Fibroblast of pulmonary artery (primary cell): Measurements from ENCODE around the gene FHIT.
A peak's percentile ranks its signal among the peaks of the same experiment; 100 is the strongest.

Experiments
- DNase-seq: peaks from one replicate; pipeline ENCODE4 v3.0.0-alpha.2; 2010; ENCODE audit warnings: low read depth
- H3K4me3 ChIP-seq: replicated peaks from 2 replicates; pipeline ENCODE4 v1.5.1; 2011; ENCODE audit warnings: low read depth, mild to moderate bottlenecking, control low read depth, low read length, moderate library complexity
- TF ChIP-seq, protein P1 (sequence below): IDR thresholded peaks from 2 replicates; pipeline ENCODE4 v1.5.1; 2011; ENCODE audit warnings: mild to moderate bottlenecking, control low read depth, low read length, inconsistent platforms; ENCODE audit errors: missing control alignments

Gene FHIT

DNA sequence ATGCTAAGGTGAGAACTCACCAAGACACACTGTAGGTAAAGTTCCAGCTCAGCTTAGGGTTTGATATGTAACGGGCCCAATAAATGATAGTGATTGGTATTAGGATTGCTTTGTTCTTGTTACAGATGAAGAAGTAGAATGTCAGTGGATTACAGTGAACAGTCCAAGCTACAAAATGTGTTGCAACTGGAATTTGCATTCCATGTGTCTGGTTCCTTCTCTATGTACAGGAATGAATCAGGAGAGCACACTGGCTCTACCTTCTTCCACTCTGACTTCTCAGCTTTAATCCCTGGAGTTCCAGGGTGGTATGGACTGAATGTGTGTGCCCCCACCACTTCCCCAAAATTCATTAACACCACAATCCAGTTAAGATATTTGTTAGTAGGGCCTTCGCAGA, 1471.0 kb downstream of the FHIT start:
- DNase-seq, result no peak
- H3K4me3 ChIP-seq, result no peak overlapping the region
- TF ChIP-seq, protein P1, sequence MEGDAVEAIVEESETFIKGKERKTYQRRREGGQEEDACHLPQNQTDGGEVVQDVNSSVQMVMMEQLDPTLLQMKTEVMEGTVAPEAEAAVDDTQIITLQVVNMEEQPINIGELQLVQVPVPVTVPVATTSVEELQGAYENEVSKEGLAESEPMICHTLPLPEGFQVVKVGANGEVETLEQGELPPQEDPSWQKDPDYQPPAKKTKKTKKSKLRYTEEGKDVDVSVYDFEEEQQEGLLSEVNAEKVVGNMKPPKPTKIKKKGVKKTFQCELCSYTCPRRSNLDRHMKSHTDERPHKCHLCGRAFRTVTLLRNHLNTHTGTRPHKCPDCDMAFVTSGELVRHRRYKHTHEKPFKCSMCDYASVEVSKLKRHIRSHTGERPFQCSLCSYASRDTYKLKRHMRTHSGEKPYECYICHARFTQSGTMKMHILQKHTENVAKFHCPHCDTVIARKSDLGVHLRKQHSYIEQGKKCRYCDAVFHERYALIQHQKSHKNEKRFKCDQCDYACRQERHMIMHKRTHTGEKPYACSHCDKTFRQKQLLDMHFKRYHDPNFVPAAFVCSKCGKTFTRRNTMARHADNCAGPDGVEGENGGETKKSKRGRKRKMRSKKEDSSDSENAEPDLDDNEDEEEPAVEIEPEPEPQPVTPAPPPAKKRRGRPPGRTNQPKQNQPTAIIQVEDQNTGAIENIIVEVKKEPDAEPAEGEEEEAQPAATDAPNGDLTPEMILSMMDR, result no peak

DNA sequence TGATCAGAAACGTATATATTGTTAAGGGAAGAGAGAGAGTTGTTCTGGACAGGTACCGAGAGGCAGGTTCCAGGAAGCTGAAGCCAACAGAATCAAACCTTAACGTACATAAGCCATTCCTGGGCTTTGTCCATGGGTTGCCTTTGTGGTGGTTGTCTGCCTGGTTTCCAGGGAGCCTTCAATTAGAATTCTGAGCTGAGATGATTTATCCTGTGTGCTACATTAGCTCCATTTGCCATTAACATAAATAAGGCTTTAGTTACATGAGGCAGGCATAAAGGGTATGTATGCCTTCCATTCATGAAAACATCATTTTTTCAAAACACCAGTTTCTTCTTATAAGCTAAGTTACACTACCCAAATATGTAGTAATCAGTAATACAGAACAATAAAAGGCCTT, 1472.0 kb downstream of the FHIT start:
- H3K4me3 ChIP-seq, result no peak overlapping the region
- TF ChIP-seq, protein P1, result no peak
- no peak for DNase-seq

DNA sequence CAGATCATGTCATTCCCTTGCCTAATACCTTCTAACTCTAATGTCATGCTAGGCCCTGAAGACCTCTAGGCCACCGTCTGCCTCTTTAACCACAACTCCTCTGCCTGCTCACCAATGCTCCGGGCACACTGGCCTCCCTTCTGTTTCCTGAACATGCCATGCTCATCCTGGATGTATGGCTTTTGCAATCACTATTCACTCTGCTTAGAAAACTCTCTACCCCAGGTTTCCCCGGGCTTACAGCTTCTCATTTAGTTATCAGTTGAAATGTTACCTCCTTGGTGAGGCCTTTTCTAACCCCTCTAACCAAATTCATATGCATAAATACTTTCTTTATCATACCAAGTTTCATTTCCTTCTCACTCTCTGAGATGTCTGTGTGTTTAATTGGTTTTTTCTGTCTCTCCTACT, 1473.6 kb downstream of the FHIT start:
- H3K4me3 ChIP-seq, result no peak overlapping the region
- no peak for DNase-seq
- TF ChIP-seq, protein P1, result no peak

DNA sequence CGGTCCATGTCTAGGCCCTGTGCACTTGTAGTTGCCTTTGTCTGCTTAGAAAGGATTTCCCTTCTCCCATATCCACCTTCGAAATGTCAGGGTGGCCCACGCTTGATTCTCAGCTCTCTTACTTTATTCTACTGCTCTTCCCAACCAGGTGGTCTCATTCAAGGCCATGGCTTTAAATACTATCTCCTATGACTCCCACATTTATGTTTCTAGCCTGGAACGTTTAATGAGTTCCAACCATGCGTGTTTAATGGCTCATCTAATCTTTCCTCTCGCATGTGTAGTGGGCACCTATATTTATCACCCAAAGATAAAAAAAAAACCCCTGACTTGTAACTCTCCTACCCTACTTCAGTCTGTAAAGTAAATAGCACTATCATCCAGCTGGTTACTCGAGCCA, 1474.2 kb downstream of the FHIT start:
- no peak for DNase-seq
- TF ChIP-seq, protein P1, result no peak
- no peak overlapping the region for H3K4me3 ChIP-seq

DNA sequence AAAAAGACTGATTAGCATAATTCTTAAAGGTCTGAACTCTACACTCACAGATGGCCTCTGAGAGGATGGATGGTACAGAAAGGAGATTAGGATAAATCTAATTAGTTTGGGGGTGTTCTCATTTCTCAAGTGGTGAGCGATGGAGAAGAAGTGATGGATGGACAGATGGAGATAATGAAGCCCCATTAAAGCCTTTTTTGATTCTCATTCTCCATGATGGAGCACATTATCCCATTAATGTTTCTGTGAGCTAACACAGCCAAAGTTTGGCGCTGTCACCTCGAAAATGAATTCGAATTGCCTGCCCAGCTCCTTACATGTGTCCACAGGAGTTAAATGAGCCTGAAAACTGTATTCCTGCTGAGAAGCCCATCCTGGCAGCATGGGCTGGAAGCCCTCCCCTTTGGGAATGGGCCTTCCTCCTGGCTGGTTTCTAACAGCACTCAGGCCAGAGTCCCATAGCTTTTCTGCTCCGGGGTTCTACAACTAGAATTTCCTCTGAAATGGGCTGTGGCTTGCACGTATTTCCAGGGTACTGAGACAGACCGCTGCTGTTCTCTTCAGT, 1475.4 kb downstream of the FHIT start:
- H3K4me3 ChIP-seq, result no peak overlapping the region
- no peak for DNase-seq
- TF ChIP-seq, protein P1, result no peak

DNA sequence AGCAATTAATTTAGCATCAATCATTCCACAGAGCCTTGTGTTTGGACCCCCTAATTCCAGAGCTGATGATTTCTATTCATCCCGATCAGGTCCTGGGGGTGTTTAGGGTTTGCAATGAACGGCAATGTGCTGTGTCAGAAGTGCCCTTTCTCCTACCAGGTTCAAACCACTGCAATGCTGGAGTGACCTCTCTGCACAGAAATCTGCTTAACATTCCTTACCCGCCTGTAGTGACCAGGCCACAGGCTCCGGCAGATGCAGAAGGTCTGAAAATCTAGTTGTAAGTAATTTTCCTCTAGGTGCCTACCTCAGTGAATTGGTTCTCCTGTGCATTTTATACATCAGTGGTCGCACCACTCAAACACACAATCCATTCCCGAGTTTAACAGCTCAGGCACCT, 1476.1 kb downstream of the FHIT start:
- TF ChIP-seq, protein P1, result no peak
- H3K4me3 ChIP-seq, result no peak overlapping the region
- DNase-seq, result no peak

DNA sequence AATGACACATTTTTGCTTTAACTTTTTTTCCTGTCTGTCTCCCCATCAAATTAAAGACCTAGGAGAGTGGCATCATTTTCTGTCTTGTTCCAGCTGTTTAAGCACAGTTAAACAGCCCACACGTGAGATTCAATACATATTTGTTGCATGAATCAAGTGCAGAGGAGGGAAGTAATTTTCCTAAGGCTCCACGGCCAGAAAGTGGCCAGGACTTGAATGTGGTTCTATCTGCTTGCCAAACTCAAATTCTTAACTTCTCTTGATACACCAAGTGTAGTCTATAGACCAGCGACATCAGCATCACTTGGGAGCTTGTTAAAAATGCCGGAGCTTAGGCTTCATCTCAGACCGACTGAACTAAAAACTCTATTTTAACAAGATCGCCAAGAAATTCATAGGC, 1476.6 kb downstream of the FHIT start:
- DNase-seq, result peak; percentile 58
- no peak overlapping the region for H3K4me3 ChIP-seq
- TF ChIP-seq, protein P1, result no peak
